Body of pancreas (tissue), 4 donors: ENCODE measurements around the gene MROH7.

Experiments
- CTCF ChIP-seq, 7 experiments: fragments of 450-650 bp in 4 of 7; fragments of 200-600 bp in 3 of 7; sonication (generic) in 3 of 7; IDR thresholded peaks; one replicate each; pipeline ENCODE4 v1.5.1; 2016 to 2019; ENCODE audit warnings: antibody characterized with exemption in 7 of 7
- POLR2A ChIP-seq, 3 donors: fragments of 450-650 bp; IDR thresholded peaks; one replicate each; pipeline ENCODE4 v1.6.1; 2016; ENCODE audit warnings: antibody characterized with exemption in 3 of 3, mild to moderate bottlenecking in 2 of 3

GRCh38 chr1:54721719-54722118 is 80.1 kb downstream of the MROH7 start:
- no peak for TF ChIP-seq CTCF (IDR thresholded peaks at IDR 0.05)
- TF ChIP-seq POLR2A (IDR thresholded peaks at IDR 0.05), result no peak
